Smooth muscle cell of the brain vasculature (primary cell): ENCODE results near the gene TOR1A.
"Not testable (repeated sequence)": the region's sequence is repeated elsewhere in the genome, so short reads cannot be mapped to it uniquely, and the experiment has no call there.

Experiments
- DNase-seq: peaks from one replicate; pipeline ENCODE4 v3.0.0-alpha.2; 2012; ENCODE audit warnings: low read depth, low spot score

TOR1A gene

GRCh38 chr9:129783516-129784361 lies 40.2 kb downstream of the TOR1A start:
- no peak for DNase-seq

- DNase-seq = no peak
Measured at GRCh38 chr9:129781981-129782380, 42.0 kb downstream of the TOR1A start.

- no peak for DNase-seq
Measured at GRCh38 chr9:129781131-129781530, 42.8 kb downstream of the TOR1A start.

GRCh38 chr9:129779560-129780190 lies 44.3 kb downstream of the TOR1A start:
- no peak for DNase-seq

- no peak for DNase-seq
Measured at GRCh38 chr9:129778469-129778868, 45.5 kb downstream of the TOR1A start.

- DNase-seq = no peak
Measured at GRCh38 chr9:129777769-129778130, 46.2 kb downstream of the TOR1A start.

GRCh38 chr9:129776938-129777768 lies 46.8 kb downstream of the TOR1A start:
- DNase-seq = peak; percentile 99

- DNase-seq = no peak
Measured at GRCh38 chr9:129776566-129776937, 47.4 kb downstream of the TOR1A start.

GRCh38 chr9:129776096-129776495 lies 47.8 kb downstream of the TOR1A start:
- not testable (repeated sequence) for DNase-seq

- DNase-seq = no peak
Measured at GRCh38 chr9:129775448-129775798, 48.5 kb downstream of the TOR1A start.

GRCh38 chr9:129774791-129775447 lies 49.0 kb downstream of the TOR1A start:
- no peak for DNase-seq

GRCh38 chr9:129773262-129774048 lies 50.5 kb downstream of the TOR1A start:
- no peak for DNase-seq

- DNase-seq = no peak
Measured at GRCh38 chr9:129770741-129771140, 53.2 kb downstream of the TOR1A start.

GRCh38 chr9:129769669-129770068 lies 54.3 kb downstream of the TOR1A start:
- no peak for DNase-seq

GRCh38 chr9:129768486-129768885 lies 55.5 kb downstream of the TOR1A start:
- no peak for DNase-seq

- DNase-seq = no peak
Measured at GRCh38 chr9:129765764-129766317, 58.1 kb downstream of the TOR1A start.

GRCh38 chr9:129762985-129763926 lies 60.7 kb downstream of the TOR1A start:
- DNase-seq = no peak
